Gastrocnemius medialis (tissue), 4 donors: ENCODE measurements around the gene ZBTB17.

Source experiments
- CTCF ChIP-seq, 5 experiments: fragments of 450-650 bp in 3 of 5; fragments of 200-600 bp in 2 of 5; sonication (generic) in 2 of 5; IDR thresholded peaks in 4 of 5; conservative IDR thresholded peaks in 1 of 5; 1 replicate in 4 of 5; 2 replicates in 1 of 5; pipeline ENCODE4 v1.5.1; 2016 to 2019; ENCODE audit warnings: antibody characterized with exemption in 5 of 5, mild to moderate bottlenecking in 3 of 5, moderate library complexity in 3 of 5
- POLR2A ChIP-seq, 2 donors: fragments of 450-650 bp; IDR thresholded peaks; one replicate each; pipeline ENCODE4 v1.6.1; 2017; ENCODE audit warnings: antibody characterized with exemption in 2 of 2, mild to moderate bottlenecking in 2 of 2, moderate library complexity in 2 of 2

GRCh38 chr1:15961492-15961891, 14.4 kb downstream of the ZBTB17 start:
- TF ChIP-seq POLR2A (IDR thresholded peaks at IDR 0.05) (no peak), CTCF (IDR thresholded peaks at IDR 0.05 in 4 of 5, conservative IDR thresholded peaks at IDR 0.05 in 1 of 5) (no peak)
